GM13976 (cell line): ENCODE data around the gene CTSH.

Source experiments
- DNase-seq: peaks from one replicate; pipeline ENCODE4 v3.0.0; 2012; ENCODE audit warnings: low spot score
- in situ Hi-C: fragments of 300-500 bp; cut with MboI; formaldehyde crosslinking; loops from one replicate; pipeline ENCODE4 v1.12.0; 2022; ENCODE audit warnings: low sequenced_read_pairs, mixed read lengths, inconsistent platforms; ENCODE audit not compliant: unreplicated experiment
- TF ChIP-seq, protein P1 (sequence below): IDR thresholded peaks from 2 replicates; pipeline ENCODE4 v1.5.1; 2012; ENCODE audit warnings: borderline replicate concordance, mild to moderate bottlenecking; ENCODE audit not compliant: insufficient read depth; ENCODE audit errors: extremely low read depth, missing control alignments, control extremely low read depth

Gene CTSH

DNA sequence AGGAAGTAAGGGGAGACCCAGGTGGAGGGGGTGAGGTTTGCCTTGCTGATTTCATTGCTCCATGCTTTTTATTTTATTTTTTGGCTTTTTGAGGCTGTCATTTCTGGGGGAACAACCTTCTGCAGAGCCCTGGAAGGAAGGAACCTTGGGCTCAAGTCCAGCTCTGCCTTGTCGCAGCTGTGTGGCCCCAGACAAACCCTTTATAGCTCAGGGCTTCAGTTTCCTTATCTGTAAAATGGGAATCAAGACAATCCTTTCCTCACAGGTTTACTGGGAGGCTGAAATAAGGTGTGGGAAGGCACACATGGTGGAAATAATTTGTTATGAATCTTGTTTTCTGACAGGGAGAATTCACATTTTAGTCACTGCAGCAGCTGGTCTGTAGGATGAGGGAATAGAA lies 45.4 kb upstream of the CTSH start:
- TF ChIP-seq, protein P1, sequence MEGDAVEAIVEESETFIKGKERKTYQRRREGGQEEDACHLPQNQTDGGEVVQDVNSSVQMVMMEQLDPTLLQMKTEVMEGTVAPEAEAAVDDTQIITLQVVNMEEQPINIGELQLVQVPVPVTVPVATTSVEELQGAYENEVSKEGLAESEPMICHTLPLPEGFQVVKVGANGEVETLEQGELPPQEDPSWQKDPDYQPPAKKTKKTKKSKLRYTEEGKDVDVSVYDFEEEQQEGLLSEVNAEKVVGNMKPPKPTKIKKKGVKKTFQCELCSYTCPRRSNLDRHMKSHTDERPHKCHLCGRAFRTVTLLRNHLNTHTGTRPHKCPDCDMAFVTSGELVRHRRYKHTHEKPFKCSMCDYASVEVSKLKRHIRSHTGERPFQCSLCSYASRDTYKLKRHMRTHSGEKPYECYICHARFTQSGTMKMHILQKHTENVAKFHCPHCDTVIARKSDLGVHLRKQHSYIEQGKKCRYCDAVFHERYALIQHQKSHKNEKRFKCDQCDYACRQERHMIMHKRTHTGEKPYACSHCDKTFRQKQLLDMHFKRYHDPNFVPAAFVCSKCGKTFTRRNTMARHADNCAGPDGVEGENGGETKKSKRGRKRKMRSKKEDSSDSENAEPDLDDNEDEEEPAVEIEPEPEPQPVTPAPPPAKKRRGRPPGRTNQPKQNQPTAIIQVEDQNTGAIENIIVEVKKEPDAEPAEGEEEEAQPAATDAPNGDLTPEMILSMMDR = no peak
- in situ Hi-C loops = no loop called here
- no peak for DNase-seq

DNA sequence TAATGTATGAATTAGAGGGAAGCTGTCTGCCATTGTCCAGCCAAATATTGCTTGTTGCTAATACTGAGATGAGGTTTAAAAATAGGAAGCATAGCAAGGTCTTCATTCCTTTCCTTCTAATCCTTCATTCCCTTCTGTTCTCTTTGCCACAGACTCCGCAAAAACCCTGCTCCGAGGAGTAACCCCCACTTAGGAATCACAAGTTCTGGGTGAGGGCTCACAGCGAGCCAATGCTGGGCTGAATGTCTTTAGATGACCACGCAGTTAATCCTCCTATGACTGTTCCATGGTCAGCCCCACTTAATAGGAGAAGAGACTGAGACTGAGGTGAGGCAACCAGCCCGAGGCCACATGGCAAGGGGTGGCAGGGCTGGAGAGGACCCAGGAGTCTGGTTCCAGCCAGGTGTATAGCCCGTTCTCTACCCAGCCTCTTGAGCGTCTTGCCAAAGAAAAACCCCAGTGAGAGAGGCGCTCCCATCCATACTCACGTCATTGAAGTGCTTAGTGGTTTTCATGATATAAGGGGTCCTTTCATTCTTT lies 44.9 kb upstream of the CTSH start:
- no peak for DNase-seq
- TF ChIP-seq, protein P1 = no peak
- in situ Hi-C loops = no loop called here

DNA sequence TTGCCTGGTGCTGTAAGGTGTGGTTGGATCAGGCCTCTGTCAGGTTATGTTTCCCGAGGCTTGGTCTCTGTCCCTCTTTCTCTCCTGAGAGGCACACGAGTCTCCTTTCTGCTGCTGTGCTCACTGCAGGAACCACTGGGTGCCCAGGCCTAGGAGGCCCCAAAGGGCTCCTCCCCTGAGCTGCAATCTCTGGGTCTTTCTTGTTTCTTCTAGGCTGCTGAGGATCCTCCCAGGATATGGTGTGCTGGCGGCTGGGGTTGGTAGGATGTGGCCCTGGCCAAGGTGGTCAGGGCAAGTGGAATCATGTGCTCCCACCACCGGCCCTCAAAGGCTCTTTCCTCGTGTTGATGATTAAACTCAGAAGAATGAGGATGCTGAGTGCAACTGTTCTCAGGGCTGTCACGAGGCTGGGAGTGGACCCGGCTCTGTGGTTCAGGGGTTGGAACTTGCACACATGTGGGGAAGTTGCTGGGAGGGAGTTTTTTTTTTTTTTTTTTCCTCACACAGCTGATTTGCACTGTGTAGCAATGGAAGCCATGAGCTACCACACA lies 43.6 kb upstream of the CTSH start:
- in situ Hi-C loops = no loop called here
- DNase-seq = peak; percentile 53
- TF ChIP-seq, protein P1 = no peak

DNA sequence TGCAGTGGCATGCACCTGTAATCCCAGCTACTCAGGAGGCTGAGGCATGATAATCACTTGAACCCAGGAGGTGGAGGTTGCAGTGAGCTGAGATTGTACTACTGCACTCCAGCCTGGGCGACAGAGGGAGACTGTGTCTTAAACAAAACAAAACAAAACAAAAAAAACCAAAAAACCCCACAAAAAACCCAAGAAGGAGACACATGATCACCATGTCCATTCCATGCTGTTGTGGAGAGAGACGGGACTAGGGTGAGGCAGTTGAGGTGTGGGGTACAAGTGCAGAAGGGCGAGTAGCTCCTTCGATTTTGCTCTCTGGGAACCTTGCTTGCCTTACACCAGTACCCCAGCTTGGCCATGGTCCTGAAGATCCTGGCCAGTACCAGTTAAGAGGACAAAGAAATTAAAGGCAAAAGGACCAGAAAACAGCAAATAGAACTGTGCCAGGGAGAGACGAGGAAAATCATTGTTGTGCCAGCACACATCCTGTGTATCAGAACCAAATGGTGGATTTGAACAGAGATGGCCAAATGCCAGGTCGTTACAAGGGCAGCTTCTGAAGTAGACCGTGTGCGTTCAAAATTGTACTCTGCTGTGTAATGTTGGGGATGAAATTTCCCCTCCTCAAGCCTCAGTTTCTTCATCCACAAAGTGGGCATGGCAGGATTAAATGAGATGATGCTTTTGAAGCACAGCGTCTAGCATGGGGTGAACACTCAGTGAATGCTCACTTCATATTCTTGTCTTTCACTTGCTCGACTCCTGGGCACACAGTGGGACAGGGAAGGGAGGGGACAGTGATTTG lies 42.9 kb upstream of the CTSH start:
- in situ Hi-C loops = no loop called here
- DNase-seq = no peak

DNA sequence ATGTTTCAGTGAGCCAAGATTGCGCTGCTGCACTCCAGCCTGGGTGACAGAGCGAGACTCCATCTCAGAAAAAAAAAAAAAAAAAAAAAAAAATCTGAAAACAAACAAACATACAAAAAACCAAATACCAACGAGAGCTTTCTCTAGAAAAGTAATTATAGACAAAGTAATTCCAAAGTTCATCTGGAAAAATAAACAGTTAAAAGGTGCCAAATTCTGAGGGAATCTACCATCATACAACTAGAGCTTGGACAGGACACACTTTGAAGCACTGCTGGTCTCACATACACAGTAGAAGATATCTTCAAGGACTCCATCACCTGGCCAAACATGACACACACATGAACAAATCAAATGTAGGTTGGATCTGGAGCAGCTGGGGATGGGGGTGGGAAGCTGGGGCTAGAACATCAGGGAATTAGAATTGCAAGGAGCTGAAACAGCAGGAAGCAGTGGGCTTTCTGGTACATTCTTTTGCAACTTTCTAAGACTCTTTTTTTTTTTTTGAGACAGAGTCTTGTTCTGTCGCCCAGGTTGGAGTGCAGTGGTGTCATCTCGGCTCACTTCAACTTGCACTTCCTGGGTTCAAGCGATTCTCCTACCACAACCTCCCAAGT lies 41.1 kb upstream of the CTSH start:
- DNase-seq = no peak
- TF ChIP-seq, protein P1 = no peak
- in situ Hi-C loops = no loop called here

More for the DNA sequence above, 42.9 kb upstream of the CTSH start:
- TF ChIP-seq, protein P1 = peak; percentile 14

DNA sequence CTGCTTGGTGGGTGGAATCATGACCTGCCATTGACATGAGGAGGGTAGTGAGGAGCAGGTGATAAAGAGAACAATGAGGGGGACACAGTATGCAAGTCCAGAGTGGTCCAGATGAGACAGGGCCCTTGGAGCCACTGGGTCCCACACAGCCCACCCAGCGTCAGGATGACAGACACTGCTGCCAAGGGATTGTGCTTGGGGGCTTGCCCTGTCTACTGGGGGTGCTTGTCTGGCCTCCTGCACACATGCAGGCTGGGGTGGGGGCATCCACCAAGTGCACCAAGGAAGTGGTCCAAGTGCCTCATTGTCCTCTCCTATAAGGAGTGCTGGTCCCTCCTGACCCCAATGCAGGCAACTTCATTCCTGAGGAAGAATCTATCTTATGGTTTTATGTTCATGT lies 39.2 kb upstream of the CTSH start:
- in situ Hi-C loops = no loop called here

More for the DNA sequence above, 39.2 kb upstream of the CTSH start:
- TF ChIP-seq, protein P1 = no peak
- no peak for DNase-seq
